Suppressor macrophage treated with lipopolysaccharide for 1 hour (primary cell): ENCODE results near the gene CPEB3.

Experiments
- DNase-seq, 3 donors: peaks; one replicate each; pipeline ENCODE4 v3.0.0-alpha.2; 2020 to 2022

Gene CPEB3

GRCh38 chr10:92208736-92209135 lies 82.1 kb downstream of the CPEB3 start:
- DNase-seq = peak; percentile 28 to 54 (median 44)

GRCh38 chr10:92208157-92208720 lies 82.6 kb downstream of the CPEB3 start:
- DNase-seq = peak; percentile 48 to 72 (median 71)

GRCh38 chr10:92207061-92207460 lies 83.8 kb downstream of the CPEB3 start:
- DNase-seq = no peak

GRCh38 chr10:92203919-92204623 lies 86.8 kb downstream of the CPEB3 start:
- DNase-seq = no peak

- DNase-seq = peak; percentile 57 to 80 (median 80)
Measured at GRCh38 chr10:92202536-92202935, 88.3 kb downstream of the CPEB3 start.

- DNase-seq = no peak
Measured at GRCh38 chr10:92200564-92200963, 90.3 kb downstream of the CPEB3 start.

- no peak for DNase-seq
Measured at GRCh38 chr10:92187101-92187500, 103.8 kb downstream of the CPEB3 start.

- no peak for DNase-seq
Measured at GRCh38 chr10:92184977-92185376, 105.9 kb downstream of the CPEB3 start.

GRCh38 chr10:92183199-92183598 lies 107.7 kb downstream of the CPEB3 start:
- DNase-seq = no peak

- peak; percentile 10 to 22 (median 17) for DNase-seq
Measured at GRCh38 chr10:92181575-92181974, 109.3 kb downstream of the CPEB3 start.

GRCh38 chr10:92180399-92180798 lies 110.5 kb downstream of the CPEB3 start:
- DNase-seq = no peak

GRCh38 chr10:92177546-92177945 lies 113.3 kb downstream of the CPEB3 start:
- DNase-seq = no peak

GRCh38 chr10:92175164-92175563 lies 115.7 kb downstream of the CPEB3 start:
- DNase-seq = no peak

- DNase-seq = no peak
Measured at GRCh38 chr10:92173996-92174395, 116.9 kb downstream of the CPEB3 start.

GRCh38 chr10:92164036-92164696 lies 126.7 kb downstream of the CPEB3 start:
- DNase-seq = no peak

- DNase-seq = no peak
Measured at GRCh38 chr10:92162541-92162940, 128.3 kb downstream of the CPEB3 start.

GRCh38 chr10:92156874-92157773 lies 133.8 kb downstream of the CPEB3 start:
- DNase-seq = no peak

- no peak for DNase-seq
Measured at GRCh38 chr10:92150823-92151222, 140.1 kb downstream of the CPEB3 start.

- DNase-seq = no peak
Measured at GRCh38 chr10:92149261-92149660, 141.6 kb downstream of the CPEB3 start.

GRCh38 chr10:92146781-92147180 lies 144.1 kb downstream of the CPEB3 start:
- DNase-seq = no peak

GRCh38 chr10:92146107-92146506 lies 144.8 kb downstream of the CPEB3 start:
- DNase-seq = peak; percentile 52 to 91 (median 81)

GRCh38 chr10:92142949-92143348 lies 147.9 kb downstream of the CPEB3 start:
- peak; percentile 14 to 62 (median 53) for DNase-seq

GRCh38 chr10:92142512-92142911 lies 148.4 kb downstream of the CPEB3 start:
- DNase-seq = no peak
